Coronary artery (tissue), 2 donors: Measurements from ENCODE around the gene GET3.

Experiments used
- DNase-seq: peaks from one replicate; pipeline ENCODE4 v3.0.0-alpha.2; 2017; ENCODE audit warnings: low spot score
- H3K27ac ChIP-seq, 2 donors: fragments of 200-600 bp; sonication (generic); one replicate each; pipeline ENCODE4 v1.5.1; 2016 to 2019
- H3K4me3 ChIP-seq: fragments of 200-600 bp; sonication (generic); 2 replicates; pipeline ENCODE4 v1.5.1; 2016; ENCODE audit warnings: mild to moderate bottlenecking, moderate library complexity
- TF ChIP-seq, protein P1 (sequence below): fragments of 200-600 bp; sonication (generic); IDR thresholded peaks from one replicate; pipeline ENCODE4 v1.5.1; 2019; ENCODE audit warnings: antibody characterized with exemption

GET3 gene

DNA sequence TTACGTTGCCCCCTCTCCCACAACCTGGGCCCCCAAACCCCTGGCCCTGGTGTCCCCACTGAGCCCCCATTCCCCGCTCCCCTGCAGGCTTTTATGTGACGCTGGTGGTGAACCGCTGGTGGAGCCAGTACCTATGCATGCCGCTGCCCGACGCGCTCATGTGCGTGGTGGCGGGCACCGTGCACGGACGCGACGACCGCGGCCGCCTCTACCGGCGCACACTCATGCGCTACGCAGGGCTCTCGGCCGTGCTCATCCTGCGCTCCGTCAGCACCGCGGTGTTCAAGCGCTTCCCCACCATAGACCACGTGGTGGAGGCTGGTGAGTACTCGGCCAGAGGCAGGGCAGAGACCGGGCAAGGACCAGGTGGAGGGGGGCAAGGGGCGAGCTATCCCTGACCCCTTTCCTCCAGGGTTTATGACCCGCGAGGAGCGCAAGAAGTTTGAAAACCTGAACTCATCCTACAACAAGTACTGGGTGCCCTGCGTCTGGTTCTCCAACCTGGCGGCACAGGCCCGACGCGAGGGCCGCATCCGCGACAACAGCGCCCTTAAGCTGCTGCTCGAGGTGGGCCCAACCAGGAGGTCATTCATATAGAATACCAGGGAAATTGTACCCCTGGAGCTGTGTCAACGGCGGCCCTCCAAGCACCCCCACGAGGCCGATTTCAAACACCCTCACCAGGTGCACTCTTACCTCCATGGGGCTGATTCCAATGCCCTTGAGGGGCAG lies 17.3 kb downstream of the GET3 start:
- DNase-seq: no peak
- H3K27ac ChIP-seq: no peak overlapping the region
- no peak overlapping the region for H3K4me3 ChIP-seq
- TF ChIP-seq, protein P1, sequence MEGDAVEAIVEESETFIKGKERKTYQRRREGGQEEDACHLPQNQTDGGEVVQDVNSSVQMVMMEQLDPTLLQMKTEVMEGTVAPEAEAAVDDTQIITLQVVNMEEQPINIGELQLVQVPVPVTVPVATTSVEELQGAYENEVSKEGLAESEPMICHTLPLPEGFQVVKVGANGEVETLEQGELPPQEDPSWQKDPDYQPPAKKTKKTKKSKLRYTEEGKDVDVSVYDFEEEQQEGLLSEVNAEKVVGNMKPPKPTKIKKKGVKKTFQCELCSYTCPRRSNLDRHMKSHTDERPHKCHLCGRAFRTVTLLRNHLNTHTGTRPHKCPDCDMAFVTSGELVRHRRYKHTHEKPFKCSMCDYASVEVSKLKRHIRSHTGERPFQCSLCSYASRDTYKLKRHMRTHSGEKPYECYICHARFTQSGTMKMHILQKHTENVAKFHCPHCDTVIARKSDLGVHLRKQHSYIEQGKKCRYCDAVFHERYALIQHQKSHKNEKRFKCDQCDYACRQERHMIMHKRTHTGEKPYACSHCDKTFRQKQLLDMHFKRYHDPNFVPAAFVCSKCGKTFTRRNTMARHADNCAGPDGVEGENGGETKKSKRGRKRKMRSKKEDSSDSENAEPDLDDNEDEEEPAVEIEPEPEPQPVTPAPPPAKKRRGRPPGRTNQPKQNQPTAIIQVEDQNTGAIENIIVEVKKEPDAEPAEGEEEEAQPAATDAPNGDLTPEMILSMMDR: no peak

DNA sequence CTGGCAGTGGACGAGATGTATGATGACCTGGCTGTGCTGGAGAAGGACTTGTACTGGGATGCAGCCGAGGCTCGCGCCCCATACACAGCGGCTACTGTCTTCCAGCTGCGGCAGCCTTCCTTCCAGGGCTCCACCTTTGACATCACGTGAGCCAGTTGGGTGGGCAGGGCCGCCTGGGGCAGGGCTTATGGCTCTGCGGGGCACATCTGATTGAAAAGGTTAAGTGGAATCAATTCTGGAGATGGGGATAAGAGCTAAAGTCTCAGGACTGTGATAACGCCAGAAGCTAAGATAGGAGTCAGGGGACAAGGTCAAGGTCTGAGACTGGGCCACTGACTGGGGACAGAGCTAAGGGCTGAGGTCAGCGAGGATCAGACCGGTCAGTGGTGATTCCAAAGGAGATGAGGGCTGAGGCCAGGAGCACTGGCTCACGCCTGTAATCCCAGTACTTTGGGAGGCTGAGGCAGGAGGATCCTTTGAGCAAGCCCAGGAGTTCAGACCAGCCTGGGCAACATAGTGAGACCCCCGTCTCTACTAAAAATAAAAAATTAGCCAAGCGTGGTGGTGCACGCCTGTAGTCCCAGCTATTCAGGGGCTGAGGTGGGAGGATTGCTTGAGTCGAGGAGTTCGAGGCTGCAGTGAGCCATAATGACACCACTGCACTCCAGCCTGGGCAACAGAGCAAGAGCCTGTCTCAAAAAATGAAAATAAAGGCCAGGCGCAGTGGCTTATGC lies 19.0 kb downstream of the GET3 start:
- DNase-seq: no peak
- no peak overlapping the region for H3K27ac ChIP-seq
- no peak overlapping the region for H3K4me3 ChIP-seq
- TF ChIP-seq, protein P1: no peak

GRCh38 chr19:12757544-12758274 lies 20.4 kb downstream of the GET3 start:
- Histone ChIP-seq H3K4me3 (peak overlapping the region; percentile 62), H3K27ac (peak overlapping the region in 1 of 2 donors; percentile 27)
- TF ChIP-seq, protein P1: peak; percentile 81
- no peak for DNase-seq

GRCh38 chr19:12759686-12760085 lies 22.4 kb downstream of the GET3 start:
- TF ChIP-seq, protein P1: no peak
- Histone ChIP-seq H3K4me3 (no peak overlapping the region), H3K27ac (no peak overlapping the region)
- DNase-seq: no peak

DNA sequence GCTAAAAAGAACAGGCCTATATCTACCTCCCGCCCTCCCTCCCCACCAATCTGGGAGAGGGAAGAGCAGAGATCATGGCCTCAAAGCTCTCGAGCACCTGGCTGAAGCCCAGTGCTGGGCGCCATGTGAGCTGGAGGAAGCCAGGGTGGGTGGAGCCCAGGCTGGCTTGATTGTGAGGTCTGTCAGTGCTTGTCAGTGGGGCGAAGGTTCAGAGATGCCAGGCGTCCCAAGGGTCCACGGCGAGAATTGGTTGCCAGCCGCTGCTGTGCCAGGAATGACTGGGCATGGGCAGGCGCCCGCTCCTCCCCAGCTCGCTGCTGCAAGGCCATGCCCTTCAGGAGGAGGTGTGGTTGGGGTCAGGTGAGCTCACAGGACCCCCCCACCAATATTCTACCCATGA lies 25.8 kb downstream of the GET3 start:
- TF ChIP-seq, protein P1: no peak

GRCh38 chr19:12764698-12765097 lies 27.4 kb downstream of the GET3 start:
- TF ChIP-seq, protein P1: no peak
- Histone ChIP-seq H3K27ac (no peak overlapping the region), H3K4me3 (no peak overlapping the region)
- DNase-seq: no peak

More for the DNA sequence above, 25.8 kb downstream of the GET3 start:
- no peak for DNase-seq
- Histone ChIP-seq H3K27ac (no peak overlapping the region), H3K4me3 (no peak overlapping the region)
